Endothelial cell of hepatic sinusoid (primary cell): Measurements from ENCODE around the gene IGF2BP3.

ENCODE experiments used
- in situ Hi-C: cut with HindIII; loops from 2 replicates; pipeline ENCODE4 v1.10.0; 2017; ENCODE audit warnings: low sequenced_read_pairs

Gene IGF2BP3

DNA sequence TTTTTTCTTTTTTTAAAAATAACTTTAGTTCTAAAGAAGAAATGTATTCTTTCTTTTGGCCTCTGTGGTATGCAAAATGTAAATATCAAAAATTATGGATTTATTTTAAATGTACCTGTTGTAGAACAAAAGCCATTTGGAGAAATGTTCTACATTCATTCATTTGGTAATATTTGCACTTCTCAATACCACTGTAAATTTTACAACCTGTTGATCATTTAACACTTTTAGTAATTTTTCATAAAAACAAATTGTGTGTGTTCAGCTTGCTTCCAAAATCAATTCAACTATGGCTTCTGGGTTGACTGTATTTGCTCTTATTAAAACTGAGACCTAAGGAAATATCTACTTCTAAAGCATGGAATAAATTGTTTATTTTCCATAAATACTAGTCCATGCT is 2.3 kb upstream of the IGF2BP3 start:
- in situ Hi-C loops, result no loop called here

DNA sequence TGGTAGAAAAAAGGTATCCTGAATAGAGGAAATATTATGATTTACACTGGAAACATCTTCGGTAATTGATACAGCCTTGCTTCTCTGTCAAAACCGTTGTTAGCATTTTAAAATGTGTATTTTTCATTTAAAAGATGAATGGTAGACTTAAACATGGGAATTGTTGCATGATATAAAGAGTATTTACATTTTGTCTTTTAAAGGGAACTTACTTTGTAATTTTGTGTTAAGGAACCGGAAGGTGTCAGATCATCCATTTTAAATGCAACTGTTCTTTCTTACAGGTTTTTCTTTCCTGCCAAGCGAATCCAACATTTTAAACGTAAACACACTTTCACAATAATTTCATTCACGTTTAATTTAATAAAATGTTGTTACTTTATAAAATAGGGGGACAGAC is 1.8 kb upstream of the IGF2BP3 start:
- in situ Hi-C loops, result no loop called here

DNA sequence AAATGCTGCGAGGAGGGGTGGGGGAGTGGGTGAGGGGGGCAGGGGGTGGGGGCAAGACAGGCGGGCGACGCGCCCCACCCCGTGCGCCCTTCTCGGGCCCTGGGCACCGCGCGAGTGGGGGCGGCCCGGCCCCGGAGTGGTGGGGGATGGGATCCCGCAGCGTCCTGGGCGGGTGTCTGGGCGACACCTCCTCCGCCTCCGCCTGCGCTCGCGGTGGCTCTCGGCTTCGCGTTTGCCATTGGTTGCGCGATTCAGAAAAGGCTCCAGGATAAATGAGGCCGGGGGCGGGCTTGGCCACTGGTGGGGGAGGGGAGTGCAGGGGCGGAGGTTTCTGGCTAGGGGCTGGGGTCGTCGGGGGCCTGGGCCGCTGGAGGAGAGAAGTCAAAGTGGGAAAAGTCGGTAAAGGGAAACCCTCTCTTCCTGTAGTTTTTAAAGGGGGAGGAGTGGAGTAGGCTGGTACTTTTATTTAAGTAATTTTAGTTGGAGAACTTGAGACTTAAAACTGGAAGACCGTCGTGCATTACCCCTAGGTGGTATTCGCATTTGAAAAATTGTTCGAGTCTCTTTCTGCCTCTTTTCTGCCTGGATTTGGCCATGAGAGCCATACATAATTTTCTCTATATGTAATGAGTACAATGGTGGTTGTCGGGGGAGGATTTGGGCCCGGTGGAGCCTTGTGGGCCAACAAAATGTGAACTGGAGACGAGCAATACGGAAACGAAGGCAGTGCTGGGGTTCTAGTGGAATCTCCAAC is 992 bp upstream of the IGF2BP3 start:
- in situ Hi-C loops, result no loop called here

DNA sequence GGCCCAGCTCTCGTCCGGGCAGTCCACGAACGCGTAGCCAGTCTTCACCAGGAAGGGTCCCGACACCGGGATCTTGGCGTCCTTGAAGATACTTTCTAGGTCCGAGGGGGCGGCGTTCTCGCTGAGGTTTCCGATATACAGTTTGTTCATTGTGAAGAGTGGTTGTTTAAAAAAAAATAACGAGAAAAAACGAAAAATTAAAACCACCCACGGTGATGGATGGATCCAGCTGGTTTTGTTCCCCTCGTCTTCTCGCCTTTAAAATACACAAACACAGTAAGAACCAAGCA is 385 bp downstream of the IGF2BP3 start:
- in situ Hi-C loops, result no loop called here

DNA sequence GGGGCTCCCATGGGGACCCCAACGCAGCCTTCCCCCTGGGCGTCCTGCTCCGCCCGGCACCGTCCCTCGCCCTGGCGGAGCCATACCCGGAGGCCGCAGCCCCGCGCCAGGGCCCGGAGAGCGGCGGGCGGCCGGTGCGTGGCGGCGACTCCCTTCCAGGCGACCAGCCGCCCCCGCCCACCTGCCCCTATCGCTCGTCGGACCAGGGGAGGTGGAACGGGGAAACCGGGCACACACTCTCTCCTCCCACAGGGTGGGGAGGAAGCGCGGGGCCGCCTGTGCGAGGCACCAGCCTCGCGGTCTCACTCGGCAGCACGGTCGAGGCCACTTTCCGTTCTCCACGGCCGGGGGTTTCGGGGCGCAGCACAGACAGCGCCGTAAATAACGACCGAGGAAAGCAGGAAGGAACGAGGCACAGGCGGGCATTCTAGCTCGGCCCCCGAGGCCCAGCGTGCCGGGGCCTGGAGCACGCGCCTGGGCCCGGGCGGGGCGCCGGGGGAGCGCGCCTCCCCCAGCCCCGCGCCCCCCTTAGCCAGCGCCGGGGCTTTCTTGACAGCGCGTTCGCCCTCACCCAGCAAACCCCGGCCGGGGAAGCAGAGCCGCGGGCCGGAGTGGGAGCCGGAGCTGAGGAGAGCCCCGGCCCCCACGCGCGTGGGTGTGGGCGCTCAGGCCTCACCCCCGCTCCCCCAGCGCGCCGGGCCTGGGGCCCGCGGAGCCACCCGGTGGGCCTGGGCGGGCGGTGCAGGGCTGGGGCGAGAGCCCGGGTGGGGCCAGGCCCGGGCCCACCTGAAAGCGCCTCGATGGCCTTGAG is 936 bp downstream of the IGF2BP3 start:
- in situ Hi-C loops, result no loop called here

DNA sequence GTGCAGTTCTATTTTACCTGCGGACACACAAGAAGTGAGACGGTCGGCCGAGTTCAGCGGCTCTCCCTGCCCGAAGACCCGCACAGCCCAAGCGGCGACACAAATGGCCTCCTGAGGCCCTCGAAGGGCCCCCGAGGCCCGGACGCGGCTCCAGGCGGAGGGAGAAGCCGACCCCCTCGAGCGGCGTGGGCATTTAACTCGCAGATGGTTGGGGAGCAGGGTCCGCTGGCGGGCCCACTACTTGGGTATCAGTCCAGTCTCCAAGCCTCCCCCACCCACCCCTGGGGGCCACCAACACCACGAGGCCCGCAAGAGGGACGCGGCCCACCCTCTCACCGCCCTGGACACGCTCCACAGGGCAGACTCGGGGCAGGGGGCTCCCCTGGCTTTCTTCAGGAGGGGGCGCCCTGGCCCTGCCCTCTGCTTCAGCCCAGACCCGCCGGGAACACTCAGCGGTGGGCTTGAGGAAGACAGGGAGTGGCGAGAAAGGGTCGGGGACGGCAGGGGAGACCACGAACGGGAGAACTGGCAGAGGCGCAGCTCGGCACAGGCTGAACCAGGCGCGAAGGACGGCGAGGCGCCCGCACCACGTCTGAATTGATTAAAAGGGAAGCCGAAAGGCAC is 1.7 kb downstream of the IGF2BP3 start:
- in situ Hi-C loops, result no loop called here

DNA sequence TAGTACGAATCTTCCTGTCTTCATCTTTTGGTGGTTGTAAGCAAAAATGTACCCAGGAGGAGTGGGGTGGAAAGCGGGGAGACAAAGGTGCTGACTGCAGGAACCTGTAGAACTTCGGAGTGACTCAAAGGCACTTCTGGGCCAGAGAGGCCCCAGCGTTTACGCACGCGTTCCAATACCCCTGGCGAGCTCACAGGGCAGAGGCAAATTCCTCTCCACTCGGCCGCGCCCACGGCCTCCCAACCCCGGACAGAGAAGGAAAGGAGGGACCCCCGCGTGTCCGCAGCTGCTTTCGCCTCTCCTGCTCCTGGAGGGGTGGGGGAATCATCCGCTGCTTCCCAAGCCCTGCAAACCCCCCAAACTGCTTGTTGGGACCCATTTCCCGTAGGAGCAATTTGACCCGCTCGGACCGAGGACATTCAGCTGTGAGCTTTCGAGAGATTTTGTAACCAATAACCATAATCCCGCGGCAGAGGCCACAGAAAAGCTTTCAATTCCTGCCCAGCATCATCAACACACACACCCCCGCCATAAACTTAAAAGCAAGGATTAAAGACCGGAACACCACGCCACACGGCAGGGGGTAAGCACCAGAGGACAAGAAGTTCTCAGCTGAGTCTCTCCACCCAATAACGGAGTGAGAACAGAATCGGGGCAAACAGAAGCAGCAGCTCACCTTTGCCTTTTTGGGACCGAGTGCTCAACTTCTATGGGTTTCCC is 2.3 kb downstream of the IGF2BP3 start:
- in situ Hi-C loops, result no loop called here

DNA sequence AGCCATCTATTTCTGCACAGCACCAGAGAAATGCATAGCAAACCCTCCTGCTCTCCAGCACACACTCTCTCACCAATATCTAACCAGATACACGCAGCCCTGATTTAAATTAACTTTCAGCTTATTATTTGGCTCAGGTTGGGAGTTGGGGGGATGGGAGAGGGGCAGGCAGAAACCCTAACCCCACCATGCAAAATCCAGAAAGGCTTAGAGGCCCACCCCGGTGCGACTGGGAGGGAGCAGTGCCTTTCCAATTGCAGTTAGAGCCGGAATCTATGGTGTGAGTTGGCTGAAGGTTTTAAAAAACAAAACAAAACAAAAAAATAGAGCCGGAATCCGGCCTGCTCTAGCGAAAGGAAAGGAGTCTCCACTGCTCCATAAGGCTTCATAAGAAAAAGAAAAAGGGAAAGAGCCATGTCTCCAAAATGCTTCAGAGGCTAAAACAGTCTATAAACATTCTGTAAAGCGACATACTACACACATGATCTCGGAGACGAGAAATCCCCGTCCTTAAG is 2.9 kb downstream of the IGF2BP3 start:
- in situ Hi-C loops, result no loop called here

DNA sequence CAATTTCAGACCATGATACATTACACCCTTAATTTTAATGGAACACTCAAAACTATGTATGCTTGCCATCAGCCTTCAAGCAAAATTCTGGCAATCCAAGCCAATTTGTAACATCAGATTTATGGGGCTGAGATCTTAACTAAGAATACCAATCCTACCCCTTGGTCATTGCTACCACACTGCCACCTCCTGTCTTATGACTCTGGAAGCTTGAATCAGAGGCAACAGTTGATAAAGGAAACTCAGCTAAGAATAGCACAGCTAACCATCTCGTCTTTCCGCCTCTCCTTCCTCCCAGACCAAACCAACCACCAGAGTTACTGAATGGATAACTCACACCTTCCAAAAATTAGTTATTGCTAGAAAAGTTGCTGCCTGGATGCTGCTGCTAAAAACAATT is 7.4 kb downstream of the IGF2BP3 start:
- in situ Hi-C loops, result no loop called here

DNA sequence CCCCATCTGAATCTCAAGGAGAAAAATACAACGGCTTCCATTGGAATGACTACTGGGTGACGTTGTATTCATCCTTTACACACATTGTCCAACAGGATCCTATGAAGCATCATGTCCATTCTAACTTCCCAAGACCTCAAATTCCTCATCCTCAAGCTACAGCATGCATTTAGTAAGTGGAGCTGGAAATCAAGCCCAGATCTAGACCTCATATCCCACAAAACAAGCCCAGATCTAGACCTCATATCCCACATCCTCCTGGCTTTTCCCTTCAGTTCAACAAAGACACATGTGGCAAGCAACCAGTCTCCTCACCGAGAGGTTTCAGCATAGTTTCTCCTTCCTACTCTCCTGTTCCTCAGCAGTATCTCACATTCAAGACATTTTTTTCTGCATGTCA is 12.2 kb downstream of the IGF2BP3 start:
- in situ Hi-C loops, result no loop called here

DNA sequence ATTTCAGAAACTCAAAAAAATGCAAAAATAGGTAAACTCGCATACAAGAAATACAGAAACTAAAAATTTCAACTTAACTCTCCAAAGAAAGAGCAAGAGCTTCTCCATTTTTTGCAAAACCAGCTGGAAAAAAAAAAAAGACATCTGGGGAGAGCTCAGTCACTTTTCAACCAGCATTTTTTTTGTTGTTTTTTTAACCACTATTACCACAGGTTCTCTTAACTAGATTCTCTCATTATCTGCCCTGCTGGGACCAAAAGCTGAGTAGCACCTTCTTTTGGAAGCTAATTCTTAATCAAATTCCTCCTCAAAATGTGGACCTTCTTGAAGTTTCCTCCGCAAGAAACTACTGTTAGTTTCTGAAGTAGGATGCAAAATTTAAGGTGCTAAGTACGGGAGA is 14.2 kb downstream of the IGF2BP3 start:
- in situ Hi-C loops, result no loop called here

DNA sequence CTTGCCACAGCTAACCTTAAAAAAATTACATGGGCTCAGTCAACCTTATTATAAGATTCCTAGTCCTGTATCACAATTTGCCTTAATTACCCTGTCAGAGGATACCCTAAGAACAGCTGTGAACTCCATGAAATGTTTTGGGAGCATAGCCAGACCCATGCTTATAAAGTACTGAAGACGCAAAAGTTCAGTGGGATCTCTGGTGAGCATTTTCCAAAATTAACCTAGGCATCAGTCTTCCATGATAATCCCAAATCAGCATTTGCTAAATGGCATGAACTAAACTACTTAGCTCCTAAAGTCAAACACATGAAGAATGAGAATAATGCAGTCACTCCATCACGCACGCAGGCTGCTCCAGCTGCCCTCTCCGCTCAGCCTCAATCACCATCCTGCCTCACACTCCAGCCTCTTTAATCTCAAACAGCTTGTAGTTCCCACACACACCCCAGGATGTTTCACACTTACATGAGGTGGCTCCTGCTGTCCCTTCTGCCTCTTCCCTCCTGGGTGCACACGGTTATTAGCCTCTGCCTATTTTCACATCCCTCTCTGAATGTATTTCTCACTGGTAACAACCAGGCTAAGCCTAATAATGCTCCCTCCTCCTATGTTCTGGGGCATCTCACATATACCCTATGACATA is 15.3 kb downstream of the IGF2BP3 start:
- in situ Hi-C loops, result no loop called here

DNA sequence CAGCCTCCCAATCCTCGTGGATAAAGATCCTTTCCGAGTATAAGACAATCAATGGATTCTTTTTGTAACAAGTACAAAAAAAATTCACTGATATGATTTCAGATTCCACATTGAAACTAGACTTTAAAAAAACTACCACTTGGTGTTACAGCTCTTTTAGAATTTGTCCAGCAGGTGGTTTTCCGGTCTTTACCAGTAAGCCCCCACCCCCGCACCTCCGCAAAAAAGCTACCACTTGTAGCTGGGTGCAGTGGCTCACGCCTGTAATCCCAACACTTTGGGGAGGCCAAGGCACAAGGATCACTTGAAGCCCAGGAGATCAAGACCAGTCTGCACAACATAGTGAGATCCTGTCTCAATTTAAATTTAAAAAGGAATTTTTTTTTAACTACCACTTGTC is 19.8 kb downstream of the IGF2BP3 start:
- in situ Hi-C loops, result no loop called here

DNA sequence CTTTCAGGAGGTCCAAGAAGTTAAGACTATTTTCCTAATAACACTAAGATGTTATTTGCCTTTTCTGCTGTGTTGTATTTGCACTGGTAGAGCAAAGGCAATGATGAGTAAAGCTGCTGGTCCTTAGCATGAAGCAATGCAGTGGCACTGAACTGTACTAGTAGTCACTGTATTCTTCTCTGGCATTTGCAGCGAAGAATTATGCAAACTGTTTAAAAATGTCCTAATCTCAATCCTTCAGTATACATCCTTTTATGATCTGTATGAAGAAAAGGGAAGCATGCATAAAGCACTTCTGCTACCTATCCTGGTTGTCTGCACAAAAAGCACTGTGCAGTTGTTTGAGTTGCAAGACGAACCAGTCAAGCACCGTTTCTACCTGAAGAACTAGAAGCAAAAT is 20.4 kb downstream of the IGF2BP3 start:
- in situ Hi-C loops, result no loop called here

DNA sequence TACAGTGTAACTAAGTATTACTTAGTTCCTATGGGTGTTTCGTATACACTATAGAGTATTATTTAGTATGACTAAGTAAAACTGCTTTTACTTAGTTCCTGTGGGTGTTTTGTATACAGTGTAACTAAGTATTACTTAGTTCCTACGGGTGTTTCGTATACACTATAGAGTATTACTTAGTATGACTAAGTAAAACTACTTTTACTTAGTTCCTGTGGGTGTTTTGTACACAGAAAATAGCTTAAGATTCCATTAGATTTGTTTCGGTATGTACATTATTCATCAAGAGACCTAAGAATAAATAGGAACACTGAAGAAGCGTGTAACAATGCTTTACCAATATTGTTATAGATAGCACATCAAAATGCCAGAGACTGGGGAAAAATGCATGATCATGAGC is 25.0 kb downstream of the IGF2BP3 start:
- in situ Hi-C loops, result no loop called here

DNA sequence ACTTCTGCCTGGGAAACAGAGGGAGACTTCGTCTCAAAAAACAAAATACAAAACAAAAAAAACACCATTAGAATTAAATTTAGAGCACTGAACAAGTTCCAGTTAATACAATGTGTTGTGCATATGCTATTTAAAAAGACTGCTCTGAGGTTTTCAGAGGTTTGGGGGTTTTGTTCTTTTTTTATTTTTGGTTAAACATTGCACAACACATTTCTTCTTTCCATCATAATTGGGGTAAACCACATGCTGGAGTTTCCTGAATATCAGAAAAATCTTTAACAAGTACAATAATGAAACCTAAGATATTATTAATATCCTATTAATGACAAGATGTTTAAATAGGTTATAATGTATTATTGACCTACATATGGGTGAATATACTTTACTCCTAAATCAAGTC is 26.3 kb downstream of the IGF2BP3 start:
- in situ Hi-C loops, result no loop called here

DNA sequence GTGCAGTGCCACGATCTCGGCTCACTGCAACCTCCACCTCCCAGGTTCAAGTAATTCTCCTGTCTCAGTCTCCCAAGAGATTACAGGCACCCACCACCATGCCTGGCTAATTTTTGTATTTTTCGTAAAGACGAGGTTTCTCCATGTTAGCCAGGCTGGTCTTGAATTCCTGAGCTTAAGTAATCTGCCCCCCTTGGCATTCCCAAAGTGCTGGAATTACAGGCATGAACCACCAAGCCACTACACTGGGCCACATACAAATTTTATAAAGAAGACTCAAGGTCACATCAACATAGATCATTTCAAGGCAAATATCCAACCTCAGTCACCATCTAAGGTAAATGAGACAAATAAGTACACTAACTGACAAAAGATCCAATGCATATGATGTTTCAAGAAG is 32.1 kb downstream of the IGF2BP3 start:
- in situ Hi-C loops, result no loop called here

DNA sequence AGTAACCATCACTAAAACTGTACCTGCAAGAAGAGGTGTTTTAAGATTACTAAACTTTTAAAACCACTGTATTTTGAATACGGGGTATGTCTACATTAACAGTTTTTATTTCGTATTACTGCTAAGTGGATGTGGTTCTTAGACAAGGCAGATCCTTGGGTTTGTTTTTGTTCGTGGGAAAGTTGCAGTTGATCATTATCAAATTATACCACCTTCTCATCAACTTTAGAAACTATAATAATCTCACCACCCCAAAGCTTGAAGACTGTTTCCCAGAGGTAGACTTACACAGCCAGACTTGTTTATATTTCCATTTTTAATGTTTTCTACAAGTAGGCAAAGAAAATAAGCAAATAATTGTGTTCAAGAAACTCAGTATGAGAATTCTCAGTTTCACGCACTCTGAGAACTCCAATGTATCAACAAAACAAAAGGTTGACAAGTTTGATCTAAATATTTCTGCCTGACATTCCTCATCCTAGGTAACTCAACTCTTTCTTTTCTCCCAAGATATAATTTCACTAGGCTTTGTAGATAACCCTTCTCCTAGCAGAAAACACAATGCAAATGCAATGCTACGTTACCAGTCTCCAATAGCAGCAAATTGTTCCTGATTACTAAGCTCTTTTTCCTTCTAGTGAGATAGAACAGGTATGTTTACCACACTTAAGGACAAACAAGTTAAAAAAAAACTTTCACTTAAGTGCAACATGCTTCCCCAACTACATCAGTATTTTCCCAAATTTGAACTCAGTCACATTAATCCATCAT is 36.0 kb downstream of the IGF2BP3 start:
- in situ Hi-C loops, result no loop called here

DNA sequence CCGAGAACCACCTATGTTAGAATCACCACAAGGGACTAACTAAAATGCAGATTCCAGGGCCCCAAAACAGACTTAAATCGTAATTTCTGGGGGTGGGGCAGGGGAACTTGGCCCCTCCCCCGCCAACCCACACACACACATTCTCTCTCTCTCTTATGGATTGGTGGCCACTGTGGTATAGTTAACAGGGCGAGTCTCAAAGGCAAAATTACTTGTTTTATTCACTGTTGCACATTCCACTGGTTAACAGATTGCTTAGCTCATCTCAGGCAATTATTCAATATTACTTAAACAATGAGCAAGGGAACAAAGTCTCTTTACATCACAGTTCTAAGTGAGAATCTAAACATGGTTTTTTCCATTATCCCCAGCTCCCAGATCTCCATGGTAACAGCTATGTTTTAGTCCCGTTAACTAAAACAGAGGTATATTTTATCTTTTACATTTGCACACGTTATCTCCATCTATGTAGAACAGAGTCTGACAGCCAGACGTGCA is 38.5 kb downstream of the IGF2BP3 start:
- in situ Hi-C loops, result no loop called here

DNA sequence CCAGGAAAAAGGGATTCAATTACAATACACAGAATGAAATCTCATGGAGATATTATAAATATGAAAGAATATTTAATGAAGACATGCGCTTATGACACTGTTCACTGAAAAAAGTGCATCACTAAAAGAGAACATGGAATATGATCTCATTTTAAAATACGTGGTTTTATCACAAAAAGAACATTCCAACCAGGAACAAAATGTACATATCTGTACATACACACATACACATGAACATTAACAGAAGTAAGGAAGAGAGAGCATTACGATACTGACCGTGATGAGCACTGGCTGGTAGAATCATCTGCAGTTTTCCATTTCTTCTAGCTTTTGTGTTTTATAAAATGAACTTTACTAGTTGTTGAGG is 39.4 kb downstream of the IGF2BP3 start:
- in situ Hi-C loops, result no loop called here
